Tibial artery (tissue), 4 donors: ENCODE data around the gene CDH11.

Experiments
- DNase-seq, 2 donors: peaks; one replicate each; pipeline ENCODE4 v3.0.0-alpha.2; 2019
- H3K27ac ChIP-seq, 2 donors: fragments of 200-600 bp; sonication (generic) in 1 of 2; 1 replicate in 1 of 2; 2 replicates in 1 of 2; pipeline ENCODE4 v1.5.1; 2018 to 2019; ENCODE audit warnings: mild to moderate bottlenecking in 1 of 2
- H3K27me3 ChIP-seq, 2 donors: fragments of 200-600 bp; sonication (generic) in 1 of 2; one replicate each; pipeline versions ENCODE4 v1.5.1 to v1.6.0; 2016 to 2019
- H3K36me3 ChIP-seq, 3 donors: fragments of 200-600 bp; sonication (generic) in 2 of 3; one replicate each; pipeline ENCODE4 v1.5.1; 2016 to 2019; ENCODE audit warnings: mild to moderate bottlenecking in 2 of 3
- H3K4me1 ChIP-seq, 4 donors: fragments of 200-600 bp; sonication (generic) in 2 of 4; 1 replicate in 3 of 4; 2 replicates in 1 of 4; pipeline ENCODE4 v1.5.1; 2016 to 2019
- H3K4me3 ChIP-seq, 2 donors: fragments of 200-600 bp; sonication (generic) in 1 of 2; 1 replicate in 1 of 2; 2 replicates in 1 of 2; pipeline ENCODE4 v1.5.1; 2018 to 2019; ENCODE audit warnings: mild to moderate bottlenecking in 2 of 2
- H3K9me3 ChIP-seq, 3 donors: fragments of 200-600 bp; sonication (generic) in 1 of 3; one replicate each; pipeline ENCODE4 v1.5.1; 2016 to 2019
- intact Hi-C: fragments of 100-400 bp; cut with DNase I; formaldehyde crosslinking; loops from one replicate; pipeline ENCODE4 v1.15.0; 2023; ENCODE audit warnings: low total_unique reads
- TF ChIP-seq, protein P1 (sequence below), 2 experiments: fragments of 200-600 bp in 1 of 2; fragments of 450-650 bp in 1 of 2; IDR thresholded peaks; one replicate each; pipeline ENCODE4 v1.5.1; 2017 to 2019; ENCODE audit warnings: antibody characterized with exemption in 2 of 2, mild to moderate bottlenecking in 1 of 2, moderate library complexity in 1 of 2

Gene CDH11

DNA sequence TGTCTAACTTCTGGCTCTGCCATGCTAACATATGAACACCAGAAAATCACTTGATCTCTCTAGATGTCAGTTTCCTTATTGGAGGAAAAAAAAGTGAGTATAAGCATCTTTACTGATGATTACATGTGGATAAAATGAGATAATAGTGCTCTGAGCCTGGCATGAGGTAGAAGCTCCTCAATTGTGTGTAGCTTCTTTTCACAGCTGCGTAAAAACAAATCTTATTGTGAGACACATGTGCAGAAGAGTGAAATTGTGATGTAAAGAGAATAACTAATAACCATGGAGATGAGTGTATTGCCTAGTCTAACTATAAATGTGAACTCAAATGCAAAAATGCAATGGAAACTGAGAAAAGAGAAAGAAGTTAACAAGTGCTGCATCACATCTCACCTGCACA lies 44.7 kb downstream of the CDH11 start:
- Histone ChIP-seq H3K9me3 (no peaks in the 10 kb centered on the region), H3K27me3 (no peaks in the 10 kb centered on the region), H3K27ac (no peak overlapping the region), H3K4me1 (peaks cover 0 to 4% (median 1%) of the 10 kb centered on the region in 4 donors), H3K4me3 (no peak overlapping the region), H3K36me3 (no peaks in the 10 kb centered on the region)
- TF ChIP-seq, protein P1, sequence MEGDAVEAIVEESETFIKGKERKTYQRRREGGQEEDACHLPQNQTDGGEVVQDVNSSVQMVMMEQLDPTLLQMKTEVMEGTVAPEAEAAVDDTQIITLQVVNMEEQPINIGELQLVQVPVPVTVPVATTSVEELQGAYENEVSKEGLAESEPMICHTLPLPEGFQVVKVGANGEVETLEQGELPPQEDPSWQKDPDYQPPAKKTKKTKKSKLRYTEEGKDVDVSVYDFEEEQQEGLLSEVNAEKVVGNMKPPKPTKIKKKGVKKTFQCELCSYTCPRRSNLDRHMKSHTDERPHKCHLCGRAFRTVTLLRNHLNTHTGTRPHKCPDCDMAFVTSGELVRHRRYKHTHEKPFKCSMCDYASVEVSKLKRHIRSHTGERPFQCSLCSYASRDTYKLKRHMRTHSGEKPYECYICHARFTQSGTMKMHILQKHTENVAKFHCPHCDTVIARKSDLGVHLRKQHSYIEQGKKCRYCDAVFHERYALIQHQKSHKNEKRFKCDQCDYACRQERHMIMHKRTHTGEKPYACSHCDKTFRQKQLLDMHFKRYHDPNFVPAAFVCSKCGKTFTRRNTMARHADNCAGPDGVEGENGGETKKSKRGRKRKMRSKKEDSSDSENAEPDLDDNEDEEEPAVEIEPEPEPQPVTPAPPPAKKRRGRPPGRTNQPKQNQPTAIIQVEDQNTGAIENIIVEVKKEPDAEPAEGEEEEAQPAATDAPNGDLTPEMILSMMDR (IDR thresholded peaks at IDR 0.05): no peak
- intact Hi-C loops: no loop called here
- DNase-seq: no peak

DNA sequence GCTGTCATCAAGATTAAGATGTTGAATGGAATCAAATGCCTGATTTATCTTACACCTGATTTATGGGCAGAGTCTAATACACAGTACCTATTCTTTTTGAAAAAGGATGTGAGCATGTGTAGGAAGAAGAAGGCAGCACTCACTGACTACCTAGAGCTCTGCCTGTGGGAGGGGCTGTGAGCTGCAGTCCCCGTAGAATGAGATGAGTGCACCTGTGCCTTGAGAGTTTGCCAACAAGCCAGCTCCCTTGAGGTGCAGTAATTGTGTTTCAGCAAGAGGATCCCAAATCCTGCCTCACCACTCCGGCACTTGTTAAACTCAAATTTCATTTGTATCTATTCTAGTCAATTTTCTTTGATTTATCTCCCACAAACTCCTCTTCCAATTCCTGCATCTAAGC lies 46.0 kb downstream of the CDH11 start:
- DNase-seq: no peak
- Histone ChIP-seq H3K36me3 (no peaks in the 10 kb centered on the region), H3K9me3 (no peaks in the 10 kb centered on the region), H3K27ac (no peak overlapping the region), H3K4me3 (no peak overlapping the region), H3K4me1 (peaks cover 0 to 13% (median 9%) of the 10 kb centered on the region in 4 donors), H3K27me3 (no peaks in the 10 kb centered on the region)
- intact Hi-C loops: no loop called here
- TF ChIP-seq, protein P1 (IDR thresholded peaks at IDR 0.05): no peak

DNA sequence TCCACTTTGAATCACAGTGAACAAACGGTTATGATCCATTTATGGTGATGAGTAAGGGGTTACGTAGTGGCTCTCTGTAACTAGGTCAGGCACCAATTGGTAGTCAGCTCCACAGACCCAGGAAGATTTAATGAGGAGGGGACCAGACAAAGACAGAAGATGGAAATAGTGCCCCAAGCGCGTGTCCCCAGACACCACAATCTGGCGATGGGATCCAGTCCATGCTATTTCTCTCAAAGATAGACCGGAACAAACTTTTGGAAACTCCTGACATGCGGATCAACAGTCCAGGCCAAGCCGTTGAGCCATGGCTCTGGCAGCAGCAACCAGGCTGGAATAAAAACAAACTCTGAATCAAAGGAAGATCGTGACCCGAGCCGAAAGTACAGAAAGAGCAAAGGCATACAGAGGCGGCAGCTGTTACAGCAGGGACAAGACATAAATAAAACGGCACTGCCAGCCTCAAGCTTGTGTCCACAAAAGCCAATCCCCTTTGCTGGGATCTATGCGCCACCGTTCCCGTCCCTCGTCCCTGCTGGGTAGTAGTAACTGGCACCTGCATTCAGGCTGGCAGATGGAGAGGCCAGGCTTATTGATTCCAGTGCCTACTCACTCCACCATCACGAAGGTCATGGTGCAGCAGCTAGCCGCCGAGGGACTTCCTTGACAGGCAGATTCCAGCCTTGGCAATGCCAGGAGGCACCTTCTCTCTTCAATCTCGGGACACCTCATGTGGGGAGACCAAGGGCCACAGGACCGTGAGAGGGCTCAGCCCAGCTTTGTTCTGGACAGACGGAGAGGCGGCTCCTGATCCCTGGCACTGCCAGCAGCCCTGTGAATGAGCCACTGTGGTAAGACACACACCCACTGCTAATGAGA lies 50.2 kb downstream of the CDH11 start:
- H3K27ac ChIP-seq: peak overlapping the region; percentile 65 to 76
- no peaks in the 10 kb centered on the region for H3K27me3 ChIP-seq
- peak; percentile 75 to 83 for DNase-seq
- intact Hi-C loops: no loop called here
- H3K4me1 ChIP-seq: peaks cover 0 to 37% (median 22%) of the 10 kb centered on the region in 4 donors
- H3K9me3 ChIP-seq: no peaks in the 10 kb centered on the region
- no peaks in the 10 kb centered on the region for H3K36me3 ChIP-seq
- TF ChIP-seq, protein P1 (IDR thresholded peaks at IDR 0.05): no peak
- peak overlapping the region; percentile 38 to 49 for H3K4me3 ChIP-seq

GRCh38 chr16:65070831-65071432 lies 50.9 kb downstream of the CDH11 start:
- peaks cover 0 to 37% (median 22%) of the 10 kb centered on the region in 4 donors for H3K4me1 ChIP-seq
- intact Hi-C loops: no loop called here
- H3K27ac ChIP-seq: peak overlapping the region; percentile 65 to 76
- H3K9me3 ChIP-seq: no peaks in the 10 kb centered on the region
- TF ChIP-seq, protein P1 (IDR thresholded peaks at IDR 0.05): no peak
- H3K4me3 ChIP-seq: peak overlapping the region; percentile 38 to 49
- no peaks in the 10 kb centered on the region for H3K36me3 ChIP-seq
- no peaks in the 10 kb centered on the region for H3K27me3 ChIP-seq
- DNase-seq: peak; percentile 78 to 83

GRCh38 chr16:65069766-65070165 lies 52.1 kb downstream of the CDH11 start:
- Histone ChIP-seq H3K4me3 (no peak overlapping the region), H3K9me3 (no peaks in the 10 kb centered on the region), H3K36me3 (no peaks in the 10 kb centered on the region), H3K27me3 (no peaks in the 10 kb centered on the region), H3K27ac (no peak overlapping the region), H3K4me1 (peaks cover 0 to 37% (median 24%) of the 10 kb centered on the region in 4 donors)
- no peak for DNase-seq
- TF ChIP-seq, protein P1 (IDR thresholded peaks at IDR 0.05): no peak
- intact Hi-C loops: no loop called here
